CD4-positive, alpha-beta T cell treated with Interferon alpha-2 for 1 hour (primary cell): ENCODE results near the gene APOA1.
A peak's percentile ranks its signal among the peaks of the same experiment; 100 is the strongest.
"Not testable (repeated sequence)": the region's sequence is repeated elsewhere in the genome, so short reads cannot be mapped to it uniquely, and the experiment has no call there.

Experiments
- DNase-seq, 2 donors: peaks; one replicate each; pipeline ENCODE4 v3.0.0-alpha.2; 2020 to 2022

The APOA1 gene

GRCh38 chr11:116811194-116811593, 26.2 kb downstream of the APOA1 start:
- no peak for DNase-seq

- DNase-seq, result no peak
These were observed 28.9 kb downstream of the APOA1 start for GRCh38 chr11:116808262-116809175.

GRCh38 chr11:116807601-116808261, 29.7 kb downstream of the APOA1 start:
- DNase-seq, result no peak

- no peak for DNase-seq
These were observed 33.4 kb downstream of the APOA1 start for GRCh38 chr11:116804001-116804400.

- DNase-seq, result not testable (repeated sequence)
These were observed 35.8 kb downstream of the APOA1 start for GRCh38 chr11:116801662-116802061.

- no peak for DNase-seq
These were observed 36.8 kb downstream of the APOA1 start for GRCh38 chr11:116800610-116801009.

GRCh38 chr11:116798368-116798767, 39.1 kb downstream of the APOA1 start:
- no peak for DNase-seq

- DNase-seq, result no peak
These were observed 39.6 kb downstream of the APOA1 start for GRCh38 chr11:116797816-116798215.

- no peak for DNase-seq
These were observed 40.9 kb downstream of the APOA1 start for GRCh38 chr11:116796548-116796947.

- DNase-seq, result no peak
These were observed 42.6 kb downstream of the APOA1 start for GRCh38 chr11:116794851-116795250.

- DNase-seq, result no peak
These were observed 43.7 kb downstream of the APOA1 start for GRCh38 chr11:116793772-116794097.

- DNase-seq, result no peak
These were observed 44.3 kb downstream of the APOA1 start for GRCh38 chr11:116792869-116793771.

- DNase-seq, result no peak
These were observed 45.1 kb downstream of the APOA1 start for GRCh38 chr11:116792144-116792868.

- no peak for DNase-seq
These were observed 45.6 kb downstream of the APOA1 start, which contains the start of gene APOA5 for GRCh38 chr11:116791813-116792143. Gene APOA5, minus strand, starts transcription at chr11:116791879. Its CDS starts 19 bp downstream, at chr11:116791860.

- DNase-seq, result peak; percentile 67 to 80
These were observed 46.2 kb downstream of the APOA1 start for GRCh38 chr11:116791002-116791812.

- no peak for DNase-seq
These were observed 47.0 kb downstream of the APOA1 start for GRCh38 chr11:116790167-116791001.

- no peak for DNase-seq
These were observed 48.4 kb downstream of the APOA1 start for GRCh38 chr11:116788975-116789374.

- no peak for DNase-seq
These were observed 48.9 kb downstream of the APOA1 start for GRCh38 chr11:116788534-116788933.

GRCh38 chr11:116787786-116788486, 49.5 kb downstream of the APOA1 start, which contains the start of gene ZPR1:
Gene ZPR1, minus strand, starts transcription at chr11:116788023. Its CDS starts 33 bp downstream, at chr11:116787990.
- peak; percentile 84 to 90 for DNase-seq

- no peak for DNase-seq
These were observed 50.0 kb downstream of the APOA1 start for GRCh38 chr11:116787436-116787785.
